Neural progenitor cell (in vitro differentiated cells): ENCODE data around the gene GFRA4. TPM values are rescaled to one million over a fixed set of nuclear protein-coding genes. Genes with fewer than 3 reads are reported as not detected.

Experiments
- DNase-seq: peaks from one replicate; pipeline ENCODE4 v3.0.0-alpha.2; 2016; ENCODE audit warnings: low spot score
- H2AFZ ChIP-seq: fragments of 200-600 bp; sonication (generic); replicated peaks from 2 replicates; pipeline ENCODE4 v1.6.1; 2016; ENCODE audit warnings: antibody characterized with exemption
- H3F3A ChIP-seq: fragments of 200-600 bp; sonication (generic); 2 replicates; pipeline ENCODE4 v1.6.1; 2016; ENCODE audit warnings: antibody characterized with exemption, low read depth
- H3K27ac ChIP-seq: fragments of 200-600 bp; sonication (generic); 2 replicates; pipeline ENCODE4 v1.5.1; 2016; ENCODE audit warnings: mild to moderate bottlenecking
- H3K27me3 ChIP-seq: fragments of 200-600 bp; sonication (generic); 2 replicates; pipeline ENCODE4 v1.6.1; 2016; ENCODE audit warnings: mild to moderate bottlenecking, moderate library complexity
- H3K36me3 ChIP-seq: fragments of 200-600 bp; sonication (generic); 2 replicates; pipeline ENCODE4 v1.5.1; 2016
- H3K4me1 ChIP-seq: fragments of 200-600 bp; sonication (generic); 2 replicates; pipeline ENCODE4 v1.6.1; 2016; ENCODE audit warnings: mixed run types
- H3K4me2 ChIP-seq: fragments of 200-600 bp; sonication (generic); 2 replicates; pipeline ENCODE4 v1.6.1; 2016
- H3K4me3 ChIP-seq: fragments of 200-600 bp; sonication (generic); 2 replicates; pipeline ENCODE4 v1.5.1; 2016
- H3K79me2 ChIP-seq: fragments of 200-600 bp; sonication (generic); 2 replicates; pipeline ENCODE4 v1.6.1; 2016; ENCODE audit warnings: low read depth
- H3K9ac ChIP-seq: fragments of 200-600 bp; sonication (generic); 2 replicates; pipeline ENCODE4 v1.6.1; 2016
- H3K9me3 ChIP-seq: fragments of 200-600 bp; sonication (generic); 2 replicates; pipeline ENCODE4 v1.5.1; 2016; ENCODE audit warnings: low read depth
- H4K20me1 ChIP-seq: fragments of 200-600 bp; sonication (generic); 2 replicates; pipeline ENCODE4 v1.6.1; 2016; ENCODE audit warnings: low read depth
- H3K27ac Mint-ChIP-seq: 3 replicates; pipeline ENCODE4 v1.8.0; 2021; ENCODE audit warnings: mixed read lengths
- H3K27me3 Mint-ChIP-seq: 2 replicates; pipeline ENCODE4 v1.8.0; 2022; ENCODE audit warnings: low read depth, mild to moderate bottlenecking, inconsistent platforms, moderate library complexity, mixed read lengths; ENCODE audit not compliant: insufficient read depth
- H3K36me3 Mint-ChIP-seq: 3 replicates; pipeline ENCODE4 v1.8.0; 2021; ENCODE audit warnings: mixed read lengths
- H3K4me1 Mint-ChIP-seq: 3 replicates; pipeline ENCODE4 v1.8.0; 2021; ENCODE audit warnings: mixed read lengths
- H3K4me3 Mint-ChIP-seq: 3 replicates; pipeline ENCODE4 v1.8.0; 2021; ENCODE audit warnings: mild to moderate bottlenecking, moderate library complexity, mixed read lengths
- H3K9me3 Mint-ChIP-seq: 3 replicates; pipeline ENCODE4 v1.8.0; 2020; ENCODE audit warnings: mixed read lengths
- CTCF ChIP-seq: fragments of 200-600 bp; sonication (generic); IDR thresholded peaks from 2 replicates; pipeline ENCODE4 v1.5.1; 2017; ENCODE audit warnings: antibody characterized with exemption, mild to moderate bottlenecking
- EZH2 ChIP-seq: fragments of 200-600 bp; sonication (generic); IDR thresholded peaks from 2 replicates; pipeline ENCODE4 v1.6.1; 2017; ENCODE audit warnings: antibody characterized with exemption, mild to moderate bottlenecking, moderate library complexity
- EZH2phosphoT487 ChIP-seq: fragments of 200-600 bp; sonication (generic); IDR thresholded peaks from 2 replicates; pipeline ENCODE4 v1.6.1; 2017; ENCODE audit warnings: antibody characterized with exemption
- total RNA-seq: library from RNA; depleted of rRNA; stranded (reverse); fragments of >200 nt; gene quantifications from 2 replicates; pipeline ENCODE4 v1.2.3, GENCODE V29; 2015; ENCODE audit warnings: low replicate concordance

GFRA4 gene
- total RNA-seq, 1 donor from 2014 or later: not detected

- peaks cover 7% of the 10 kb centered on the region for H3K27me3 Mint-ChIP-seq
- no peaks in the 10 kb centered on the region for H3K27me3 ChIP-seq
- peaks cover 2% of the 10 kb centered on the region for H3K36me3 Mint-ChIP-seq
- H3K4me2 ChIP-seq: no peak overlapping the region
- H3K4me3 ChIP-seq: no peak overlapping the region
- no peak overlapping the region for H2AFZ ChIP-seq
- no peaks in the 10 kb centered on the region for H3K9me3 ChIP-seq
- peaks cover 4% of the 10 kb centered on the region for H3K9me3 Mint-ChIP-seq
- H3K4me3 Mint-ChIP-seq: no peak overlapping the region
- no peaks in the 10 kb centered on the region for H4K20me1 ChIP-seq
- no peak for DNase-seq
- peaks cover 5% of the 10 kb centered on the region for H3K4me1 ChIP-seq
- no peaks in the 10 kb centered on the region for H3K79me2 ChIP-seq
- no peaks in the 10 kb centered on the region for H3F3A ChIP-seq
- no peaks in the 10 kb centered on the region for H3K36me3 ChIP-seq
- no peak overlapping the region for H3K9ac ChIP-seq
- H3K27ac Mint-ChIP-seq: no peak overlapping the region
- no peak for TF ChIP-seq EZH2
- no peak for TF ChIP-seq EZH2phosphoT487
- TF ChIP-seq CTCF: no peak
- H3K27ac ChIP-seq: no peak overlapping the region
- peaks cover 14% of the 10 kb centered on the region for H3K4me1 Mint-ChIP-seq
These were observed 8.7 kb downstream of the GFRA4 start for GRCh38 chr20:3654326-3655130.

- H3K9me3 Mint-ChIP-seq: peaks cover 4% of the 10 kb centered on the region
- TF ChIP-seq EZH2: no peak
- TF ChIP-seq EZH2phosphoT487: no peak
- no peak for TF ChIP-seq CTCF
These were observed 9.3 kb downstream of the GFRA4 start for GRCh38 chr20:3653921-3654320.

GRCh38 chr20:3652676-3653596 is 10.3 kb downstream of the GFRA4 start:
- Mint-ChIP-seq H3K27me3 (peaks cover 3% of the 10 kb centered on the region), H3K36me3 (peaks cover 5% of the 10 kb centered on the region), H3K4me3 (no peak overlapping the region)

More at GRCh38 chr20:3653921-3654320, 9.3 kb downstream of the GFRA4 start:
- H3K4me3 ChIP-seq: no peak overlapping the region
- H3K27ac ChIP-seq: no peak overlapping the region
- H2AFZ ChIP-seq: no peak overlapping the region
- no peaks in the 10 kb centered on the region for H3K27me3 ChIP-seq
- H3K27ac Mint-ChIP-seq: peak overlapping the region; percentile 89
- H3K4me2 ChIP-seq: no peak overlapping the region
- H4K20me1 ChIP-seq: no peaks in the 10 kb centered on the region
- H3K36me3 Mint-ChIP-seq: peaks cover 2% of the 10 kb centered on the region
- H3K36me3 ChIP-seq: no peaks in the 10 kb centered on the region
- no peaks in the 10 kb centered on the region for H3F3A ChIP-seq
- H3K4me1 ChIP-seq: peaks cover 6% of the 10 kb centered on the region
- H3K27me3 Mint-ChIP-seq: peaks cover 6% of the 10 kb centered on the region
- no peak for DNase-seq
- H3K9ac ChIP-seq: no peak overlapping the region
- peak overlapping the region; percentile 6 for H3K4me3 Mint-ChIP-seq
- peaks cover 8% of the 10 kb centered on the region for H3K4me1 Mint-ChIP-seq
- no peaks in the 10 kb centered on the region for H3K9me3 ChIP-seq
- H3K79me2 ChIP-seq: no peaks in the 10 kb centered on the region

More at GRCh38 chr20:3652676-3653596, 10.3 kb downstream of the GFRA4 start:
- Histone ChIP-seq H2AFZ (no peak overlapping the region), H3F3A (no peaks in the 10 kb centered on the region), H3K27me3 (no peaks in the 10 kb centered on the region), H3K27ac (no peak overlapping the region), H3K4me1 (peaks cover 8% of the 10 kb centered on the region), H4K20me1 (no peaks in the 10 kb centered on the region), H3K36me3 (no peaks in the 10 kb centered on the region), H3K9me3 (no peaks in the 10 kb centered on the region), H3K79me2 (no peaks in the 10 kb centered on the region), H3K9ac (no peak overlapping the region), H3K4me2 (no peak overlapping the region), H3K4me3 (no peak overlapping the region)
- no peak for DNase-seq
- no peak overlapping the region for H3K27ac Mint-ChIP-seq
- H3K9me3 Mint-ChIP-seq: peaks cover 4% of the 10 kb centered on the region
- peaks cover 11% of the 10 kb centered on the region for H3K4me1 Mint-ChIP-seq
- no peak for TF ChIP-seq CTCF
- TF ChIP-seq EZH2: no peak
- TF ChIP-seq EZH2phosphoT487: no peak
